ENCODE data around the gene AGXT2.
A peak's percentile ranks its signal among the peaks of the same experiment; 100 is the strongest.
"Not testable (repeated sequence)": the region's sequence is repeated elsewhere in the genome, so short reads cannot be mapped to it uniquely, and the experiment has no call there.

AGXT2 gene

GRCh38 chr5:34978681-34979080, 69.1 kb downstream of the AGXT2 start:
- no peak overlapping the region for H3K27ac ChIP-seq
- no peak for DNase-seq (ENCODE audit: low read depth, low spot score)

- no peak overlapping the region for H3K27ac ChIP-seq
- no peak for DNase-seq (ENCODE audit: low read depth, low spot score)
Observed at GRCh38 chr5:34977934-34978613, 69.7 kb downstream of the AGXT2 start.

- H3K27ac ChIP-seq = no peak overlapping the region
- no peak for DNase-seq (ENCODE audit: low read depth, low spot score)
Observed at GRCh38 chr5:34976347-34976746, 71.4 kb downstream of the AGXT2 start.

DNA sequence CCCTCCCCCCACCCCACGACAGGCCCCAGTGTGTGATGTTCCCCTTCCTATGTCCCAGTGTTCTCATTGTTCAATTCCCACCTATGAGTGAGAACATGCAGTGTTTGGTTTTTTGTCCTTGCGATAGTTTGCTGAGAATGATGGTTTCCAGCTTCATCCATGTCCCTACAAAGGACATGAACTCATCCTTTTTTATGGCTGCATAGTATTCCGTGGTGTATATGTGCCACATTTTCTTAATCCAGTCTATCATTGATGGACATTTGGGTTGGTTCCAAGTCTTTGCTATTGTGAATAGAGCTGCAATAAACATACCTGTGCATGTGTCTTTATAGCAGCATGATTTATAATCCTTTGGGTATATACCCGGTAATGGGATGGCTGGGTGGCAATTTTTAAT, 76.1 kb downstream of the AGXT2 start:
- not testable (repeated sequence) for DNase-seq (ENCODE audit: low read depth, low spot score); H3K27ac ChIP-seq

- no peak overlapping the region for H3K27ac ChIP-seq
- DNase-seq (ENCODE audit: low read depth, low spot score) = no peak
Observed at GRCh38 chr5:34970552-34970951, 77.2 kb downstream of the AGXT2 start.

GRCh38 chr5:34968258-34968657, 79.5 kb downstream of the AGXT2 start:
- no peak for DNase-seq (ENCODE audit: low read depth, low spot score)
- H3K27ac ChIP-seq = no peak overlapping the region

DNA sequence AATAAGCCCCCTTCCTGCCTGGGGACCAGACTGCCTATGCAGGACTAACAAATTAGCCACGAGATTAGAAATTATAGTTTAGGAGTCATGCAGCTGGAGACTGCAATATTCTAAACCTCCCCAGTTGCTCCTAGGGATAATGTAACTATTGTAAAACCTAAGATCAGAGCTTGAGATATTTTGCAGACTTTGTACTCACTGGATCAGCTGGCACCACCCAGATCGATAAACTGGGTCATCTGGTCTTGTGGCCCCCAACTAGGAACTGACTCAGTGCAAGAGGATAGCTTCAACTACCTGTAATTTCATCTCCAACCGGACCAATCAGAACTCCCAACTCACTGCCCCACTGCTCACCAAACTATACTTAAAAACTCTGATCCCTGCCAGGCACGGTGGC, 80.2 kb downstream of the AGXT2 start:
- no peak overlapping the region for H3K27ac ChIP-seq
- DNase-seq (ENCODE audit: low read depth, low spot score) = no peak

DNA sequence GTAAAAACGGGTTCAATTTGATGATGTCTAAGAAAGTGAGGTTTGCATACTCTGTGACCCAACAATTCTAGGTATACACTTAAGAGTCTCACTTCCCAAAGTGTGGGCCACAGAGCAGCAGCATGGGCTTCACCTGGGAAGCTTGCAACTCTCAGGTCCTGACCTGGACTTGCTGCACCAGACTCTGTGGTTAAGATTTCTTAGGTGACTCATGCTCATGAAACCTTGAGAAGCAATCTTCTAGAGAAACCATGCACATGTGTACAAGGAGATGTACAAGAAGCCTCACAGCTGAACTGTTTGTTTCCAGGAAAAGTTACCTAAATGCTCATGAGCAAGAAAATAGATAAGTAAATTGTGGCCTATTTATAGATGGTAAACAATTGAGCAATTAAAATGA, 88.4 kb downstream of the AGXT2 start:
- no peak overlapping the region for H3K27ac ChIP-seq
- peak; percentile 22 for DNase-seq (ENCODE audit: low read depth, low spot score)

- no peak for DNase-seq (ENCODE audit: low read depth, low spot score)
Observed at GRCh38 chr5:34957857-34958690, 89.7 kb downstream of the AGXT2 start.

DNA sequence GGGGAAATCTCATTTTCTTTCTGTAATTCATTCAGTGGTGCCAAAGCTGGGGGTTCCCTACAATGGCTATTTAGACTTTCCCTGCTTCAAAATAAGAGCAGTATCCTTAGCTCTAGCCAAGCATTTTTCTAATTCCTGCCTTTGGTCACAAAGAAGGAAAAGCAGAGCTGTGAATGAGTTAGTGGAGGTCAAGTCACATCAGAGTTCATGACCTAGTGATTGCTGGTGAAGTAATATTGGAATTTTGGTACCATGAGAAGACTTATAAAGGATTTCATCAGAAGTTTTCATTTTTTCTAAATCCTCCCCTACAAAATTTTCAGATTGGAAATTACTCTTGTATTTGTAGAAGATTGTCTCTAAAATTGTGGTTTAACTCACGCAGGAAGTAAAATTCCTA, 90.4 kb downstream of the AGXT2 start:
- no peak for DNase-seq (ENCODE audit: low read depth, low spot score)
- H3K27ac ChIP-seq = no peak overlapping the region

More at GRCh38 chr5:34957857-34958690, 89.7 kb downstream of the AGXT2 start:
- no peak overlapping the region for H3K27ac ChIP-seq
